OCI-LY3 (cell line): ENCODE results near the gene DLGAP3.

Source experiments
- CTCF ChIP-seq: fragments of 200-600, 300-600 bp; sonication (generic); IDR thresholded peaks from 2 replicates; pipeline ENCODE4 v1.5.1; 2014; ENCODE audit warnings: antibody characterized with exemption, low read length, low read depth
- EZH2phosphoT487 ChIP-seq: fragments of 200-600 bp; shearing (Covaris generic); IDR thresholded peaks from 2 replicates; pipeline ENCODE4 v1.6.1; 2018; ENCODE audit warnings: antibody characterized with exemption, mixed run types, low read depth

GRCh38 chr1:34911465-34911864, 18.0 kb downstream of the DLGAP3 start:
- TF ChIP-seq CTCF, result no peak
- no peak for TF ChIP-seq EZH2phosphoT487
